SK-N-SH (cell line): ENCODE data around the gene TTC39B.

ENCODE experiments used
- EZH2phosphoT487 ChIP-seq: fragments of 200-600 bp; sonication (generic); IDR thresholded peaks from 2 replicates; pipeline ENCODE4 v1.6.1; 2017; ENCODE audit warnings: low read depth, mixed run types, mild to moderate bottlenecking, antibody characterized with exemption, moderate library complexity, borderline replicate concordance
- FOXJ3 ChIP-seq: sonication (generic); formaldehyde crosslinking; IDR thresholded peaks from 2 replicates; pipeline ENCODE4 v1.5.1; 2020; ENCODE audit warnings: mild to moderate bottlenecking, missing genetic modification reagents
- POLR2AphosphoS5 ChIP-seq: IDR thresholded peaks from 2 replicates; pipeline ENCODE4 v1.6.1; 2012; ENCODE audit warnings: low read depth, low read length
- RXRA ChIP-seq: IDR thresholded peaks from 2 replicates; pipeline ENCODE4 v1.4.0; 2012; ENCODE audit warnings: low read depth, mild to moderate bottlenecking, borderline replicate concordance
- TAF1 ChIP-seq: IDR thresholded peaks from 2 replicates; pipeline ENCODE4 v1.6.1; 2012; ENCODE audit warnings: low read depth, mild to moderate bottlenecking, low read length, moderate library complexity, borderline replicate concordance
- TF ChIP-seq, protein P1 (sequence below): IDR thresholded peaks from 2 replicates; pipeline ENCODE4 v1.6.1; 2012; ENCODE audit warnings: mild to moderate bottlenecking, low read depth, low read length, moderate library complexity
- TF ChIP-seq, protein P2 (sequence below): IDR thresholded peaks from 2 replicates; pipeline ENCODE4 v1.4.0; 2012; ENCODE audit warnings: low read depth, borderline replicate concordance
- TF ChIP-seq, protein P3 (sequence below): fragments of 200-600 bp; sonication (generic); IDR thresholded peaks from 2 replicates; pipeline ENCODE4 v1.6.1; 2017; ENCODE audit warnings: antibody characterized with exemption, mild to moderate bottlenecking, moderate library complexity
- TF ChIP-seq, protein P4 (sequence below): IDR thresholded peaks from 2 replicates; pipeline ENCODE4 v1.4.0; 2012; ENCODE audit warnings: low read depth

DNA sequence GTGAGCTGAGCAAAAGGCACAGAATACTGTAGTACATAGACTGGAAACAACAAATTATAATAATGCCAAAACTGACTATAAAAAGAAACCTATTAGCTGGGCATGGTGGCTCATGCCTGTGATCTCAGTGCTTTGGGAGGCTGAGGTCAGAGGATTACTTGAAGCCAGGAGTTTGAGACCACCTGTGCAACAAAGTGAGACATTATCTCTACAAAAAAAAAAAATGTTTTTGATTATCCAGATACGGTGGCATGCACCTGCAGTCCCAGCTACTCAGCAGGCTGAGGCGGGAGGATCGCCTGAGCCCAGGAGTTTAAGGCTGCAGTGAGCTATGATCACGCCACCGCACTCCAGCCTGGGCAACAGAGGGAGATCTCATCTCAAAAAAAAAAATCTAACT is 175.9 kb downstream of the TTC39B start:
- TF ChIP-seq, protein P1, sequence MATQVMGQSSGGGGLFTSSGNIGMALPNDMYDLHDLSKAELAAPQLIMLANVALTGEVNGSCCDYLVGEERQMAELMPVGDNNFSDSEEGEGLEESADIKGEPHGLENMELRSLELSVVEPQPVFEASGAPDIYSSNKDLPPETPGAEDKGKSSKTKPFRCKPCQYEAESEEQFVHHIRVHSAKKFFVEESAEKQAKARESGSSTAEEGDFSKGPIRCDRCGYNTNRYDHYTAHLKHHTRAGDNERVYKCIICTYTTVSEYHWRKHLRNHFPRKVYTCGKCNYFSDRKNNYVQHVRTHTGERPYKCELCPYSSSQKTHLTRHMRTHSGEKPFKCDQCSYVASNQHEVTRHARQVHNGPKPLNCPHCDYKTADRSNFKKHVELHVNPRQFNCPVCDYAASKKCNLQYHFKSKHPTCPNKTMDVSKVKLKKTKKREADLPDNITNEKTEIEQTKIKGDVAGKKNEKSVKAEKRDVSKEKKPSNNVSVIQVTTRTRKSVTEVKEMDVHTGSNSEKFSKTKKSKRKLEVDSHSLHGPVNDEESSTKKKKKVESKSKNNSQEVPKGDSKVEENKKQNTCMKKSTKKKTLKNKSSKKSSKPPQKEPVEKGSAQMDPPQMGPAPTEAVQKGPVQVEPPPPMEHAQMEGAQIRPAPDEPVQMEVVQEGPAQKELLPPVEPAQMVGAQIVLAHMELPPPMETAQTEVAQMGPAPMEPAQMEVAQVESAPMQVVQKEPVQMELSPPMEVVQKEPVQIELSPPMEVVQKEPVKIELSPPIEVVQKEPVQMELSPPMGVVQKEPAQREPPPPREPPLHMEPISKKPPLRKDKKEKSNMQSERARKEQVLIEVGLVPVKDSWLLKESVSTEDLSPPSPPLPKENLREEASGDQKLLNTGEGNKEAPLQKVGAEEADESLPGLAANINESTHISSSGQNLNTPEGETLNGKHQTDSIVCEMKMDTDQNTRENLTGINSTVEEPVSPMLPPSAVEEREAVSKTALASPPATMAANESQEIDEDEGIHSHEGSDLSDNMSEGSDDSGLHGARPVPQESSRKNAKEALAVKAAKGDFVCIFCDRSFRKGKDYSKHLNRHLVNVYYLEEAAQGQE = no peak
- TF ChIP-seq RXRA = no peak
- TF ChIP-seq, protein P2, sequence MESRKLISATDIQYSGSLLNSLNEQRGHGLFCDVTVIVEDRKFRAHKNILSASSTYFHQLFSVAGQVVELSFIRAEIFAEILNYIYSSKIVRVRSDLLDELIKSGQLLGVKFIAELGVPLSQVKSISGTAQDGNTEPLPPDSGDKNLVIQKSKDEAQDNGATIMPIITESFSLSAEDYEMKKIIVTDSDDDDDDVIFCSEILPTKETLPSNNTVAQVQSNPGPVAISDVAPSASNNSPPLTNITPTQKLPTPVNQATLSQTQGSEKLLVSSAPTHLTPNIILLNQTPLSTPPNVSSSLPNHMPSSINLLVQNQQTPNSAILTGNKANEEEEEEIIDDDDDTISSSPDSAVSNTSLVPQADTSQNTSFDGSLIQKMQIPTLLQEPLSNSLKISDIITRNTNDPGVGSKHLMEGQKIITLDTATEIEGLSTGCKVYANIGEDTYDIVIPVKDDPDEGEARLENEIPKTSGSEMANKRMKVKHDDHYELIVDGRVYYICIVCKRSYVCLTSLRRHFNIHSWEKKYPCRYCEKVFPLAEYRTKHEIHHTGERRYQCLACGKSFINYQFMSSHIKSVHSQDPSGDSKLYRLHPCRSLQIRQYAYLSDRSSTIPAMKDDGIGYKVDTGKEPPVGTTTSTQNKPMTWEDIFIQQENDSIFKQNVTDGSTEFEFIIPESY = no peak
- no peak for TF ChIP-seq TAF1
- TF ChIP-seq, protein P3, sequence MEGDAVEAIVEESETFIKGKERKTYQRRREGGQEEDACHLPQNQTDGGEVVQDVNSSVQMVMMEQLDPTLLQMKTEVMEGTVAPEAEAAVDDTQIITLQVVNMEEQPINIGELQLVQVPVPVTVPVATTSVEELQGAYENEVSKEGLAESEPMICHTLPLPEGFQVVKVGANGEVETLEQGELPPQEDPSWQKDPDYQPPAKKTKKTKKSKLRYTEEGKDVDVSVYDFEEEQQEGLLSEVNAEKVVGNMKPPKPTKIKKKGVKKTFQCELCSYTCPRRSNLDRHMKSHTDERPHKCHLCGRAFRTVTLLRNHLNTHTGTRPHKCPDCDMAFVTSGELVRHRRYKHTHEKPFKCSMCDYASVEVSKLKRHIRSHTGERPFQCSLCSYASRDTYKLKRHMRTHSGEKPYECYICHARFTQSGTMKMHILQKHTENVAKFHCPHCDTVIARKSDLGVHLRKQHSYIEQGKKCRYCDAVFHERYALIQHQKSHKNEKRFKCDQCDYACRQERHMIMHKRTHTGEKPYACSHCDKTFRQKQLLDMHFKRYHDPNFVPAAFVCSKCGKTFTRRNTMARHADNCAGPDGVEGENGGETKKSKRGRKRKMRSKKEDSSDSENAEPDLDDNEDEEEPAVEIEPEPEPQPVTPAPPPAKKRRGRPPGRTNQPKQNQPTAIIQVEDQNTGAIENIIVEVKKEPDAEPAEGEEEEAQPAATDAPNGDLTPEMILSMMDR = no peak
- TF ChIP-seq, protein P4, sequence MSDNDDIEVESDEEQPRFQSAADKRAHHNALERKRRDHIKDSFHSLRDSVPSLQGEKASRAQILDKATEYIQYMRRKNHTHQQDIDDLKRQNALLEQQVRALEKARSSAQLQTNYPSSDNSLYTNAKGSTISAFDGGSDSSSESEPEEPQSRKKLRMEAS = no peak
- no peak for TF ChIP-seq EZH2phosphoT487
- TF ChIP-seq FOXJ3 (CRISPR knock-in tag) = no peak
- TF ChIP-seq POLR2AphosphoS5 = no peak
